DND-41 (cell line): Measurements from ENCODE around the gene MTURN.

Experiments used
- ATAC-seq: fragments of 200-7000 bp; cut with Tn5 transposase; 3 replicates; pipeline ENCODE4 v1.9.1; 2021; ENCODE audit warnings: low read depth; ENCODE audit not compliant: insufficient read depth
- DNase-seq: peaks from one replicate; pipeline ENCODE4 v3.0.0-alpha.2; 2020
- H2AFZ ChIP-seq: 2 replicates; pipeline ENCODE4 v1.6.0; 2012; ENCODE audit warnings: low read depth, low read length
- H3K27ac ChIP-seq: 2 replicates; pipeline ENCODE4 v1.5.1; 2012; ENCODE audit warnings: low read length, inconsistent platforms
- H3K27me3 ChIP-seq: fragments of 200-600 bp; sonication (generic); 2 replicates; pipeline ENCODE4 v1.6.0; 2012; ENCODE audit warnings: low read length, mild to moderate bottlenecking, inconsistent platforms; ENCODE audit not compliant: insufficient read depth, poor library complexity
- H3K36me3 ChIP-seq: 2 replicates; pipeline ENCODE4 v1.5.1; 2012; ENCODE audit warnings: low read length, inconsistent platforms; ENCODE audit not compliant: insufficient read depth
- H3K4me1 ChIP-seq: 2 replicates; pipeline ENCODE4 v1.5.1; 2012; ENCODE audit warnings: mild to moderate bottlenecking, low read length; ENCODE audit not compliant: insufficient read depth
- H3K4me2 ChIP-seq: 2 replicates; pipeline ENCODE4 v1.6.0; 2012; ENCODE audit warnings: mild to moderate bottlenecking, moderate library complexity, low read length, inconsistent platforms; ENCODE audit not compliant: insufficient read depth
- H3K4me3 ChIP-seq, 2 experiments: fragments of 200-600 bp in 1 of 2; shearing (Covaris generic) in 1 of 2; 2 replicates each; pipeline ENCODE4 v1.5.1; 2012 to 2016; ENCODE audit warnings: inconsistent platforms in 2 of 2, low read length in 2 of 2, mild to moderate bottlenecking in 2 of 2, low read depth in 1 of 2, moderate library complexity in 1 of 2
- H3K79me2 ChIP-seq: 2 replicates; pipeline ENCODE4 v1.6.0; 2012; ENCODE audit warnings: low read length, inconsistent platforms; ENCODE audit not compliant: insufficient read depth
- H3K9ac ChIP-seq: 2 replicates; pipeline ENCODE4 v1.6.0; 2012; ENCODE audit warnings: low read depth, mild to moderate bottlenecking, inconsistent platforms, low read length, moderate library complexity
- H3K9me3 ChIP-seq: 2 replicates; pipeline ENCODE4 v1.5.1; 2012; ENCODE audit warnings: low read length, moderate library complexity, mild to moderate bottlenecking, inconsistent platforms; ENCODE audit not compliant: insufficient read depth, severe bottlenecking
- H4K20me1 ChIP-seq: 2 replicates; pipeline ENCODE4 v1.6.0; 2012; ENCODE audit warnings: low read length; ENCODE audit not compliant: insufficient read depth
- CTCF ChIP-seq: IDR thresholded peaks from 2 replicates; pipeline ENCODE4 v1.5.1; 2012; ENCODE audit warnings: borderline replicate concordance, low read length, moderate library complexity, mild to moderate bottlenecking; ENCODE audit not compliant: poor library complexity, severe bottlenecking; ENCODE audit errors: extremely low read depth
- EZH2 ChIP-seq: IDR thresholded peaks from 3 replicates; pipeline ENCODE4 v1.6.1; 2012; ENCODE audit warnings: borderline replicate concordance, low read depth, mild to moderate bottlenecking, moderate library complexity, low read length, inconsistent platforms; ENCODE audit not compliant: severe bottlenecking

MTURN gene

GRCh38 chr7:30175180-30175579 lies 40.4 kb downstream of the MTURN start:
- DNase-seq = no peak
- no peak overlapping the region for H3K9ac ChIP-seq

GRCh38 chr7:30175636-30176147 lies 40.9 kb downstream of the MTURN start:
- no peak for TF ChIP-seq CTCF
- no peak for TF ChIP-seq EZH2
- H4K20me1 ChIP-seq = no peaks in the 10 kb centered on the region
- no peaks in the 10 kb centered on the region for H3K27me3 ChIP-seq
- ATAC-seq (no peak), DNase-seq (no peak)
- H3K9ac ChIP-seq = no peak overlapping the region
- no peaks in the 10 kb centered on the region for H3K79me2 ChIP-seq
- no peak overlapping the region for H3K27ac ChIP-seq
- no peaks in the 10 kb centered on the region for H3K4me1 ChIP-seq
- no peak overlapping the region for H2AFZ ChIP-seq
- H3K4me3 ChIP-seq = no peak overlapping the region
- no peaks in the 10 kb centered on the region for H3K9me3 ChIP-seq
- no peak overlapping the region for H3K4me2 ChIP-seq
- H3K36me3 ChIP-seq = no peaks in the 10 kb centered on the region

More at GRCh38 chr7:30175180-30175579, 40.4 kb downstream of the MTURN start:
- Histone ChIP-seq H3K27ac (no peak overlapping the region), H3K79me2 (no peaks in the 10 kb centered on the region), H2AFZ (no peak overlapping the region), H3K4me2 (no peak overlapping the region), H4K20me1 (no peaks in the 10 kb centered on the region), H3K27me3 (no peaks in the 10 kb centered on the region), H3K4me3 (no peak overlapping the region), H3K36me3 (no peaks in the 10 kb centered on the region), H3K9me3 (no peaks in the 10 kb centered on the region), H3K4me1 (no peaks in the 10 kb centered on the region)
- TF ChIP-seq CTCF (no peak), EZH2 (no peak)
- no peak for ATAC-seq

- no peaks in the 10 kb centered on the region for H3K36me3 ChIP-seq
- no peak overlapping the region for H2AFZ ChIP-seq
- no peaks in the 10 kb centered on the region for H4K20me1 ChIP-seq
- DNase-seq (no peak), ATAC-seq (no peak)
- H3K4me2 ChIP-seq = no peak overlapping the region
- no peaks in the 10 kb centered on the region for H3K4me1 ChIP-seq
- no peak overlapping the region for H3K9ac ChIP-seq
- no peak overlapping the region for H3K27ac ChIP-seq
- no peaks in the 10 kb centered on the region for H3K9me3 ChIP-seq
- no peaks in the 10 kb centered on the region for H3K27me3 ChIP-seq
- no peaks in the 10 kb centered on the region for H3K79me2 ChIP-seq
- TF ChIP-seq EZH2 (no peak), CTCF (no peak)
- H3K4me3 ChIP-seq = no peak overlapping the region
Measured at GRCh38 chr7:30176463-30177109, 41.8 kb downstream of the MTURN start.
